ENCODE results near the gene FAM98A. TPM values are rescaled to one million over a fixed set of nuclear protein-coding genes. Genes with fewer than 3 reads are reported as not detected.
A peak's percentile ranks its signal among the peaks of the same experiment; 100 is the strongest.

FAM98A gene
- total and polyA plus RNA-seq, 4 donors: 6.8 to 58.1 (median 33.7) TPM

GRCh38 chr2:33586766-33587165 is 12.3 kb downstream of the FAM98A start (continued):
- TF ChIP-seq CTCF (IDR thresholded peaks at IDR 0.05; ENCODE audit: low read depth, low read length, missing input control) (no peak), SP1 (IDR thresholded peaks at IDR 0.05) (no peak), RXRA (IDR thresholded peaks at IDR 0.05) (no peak)

DNA sequence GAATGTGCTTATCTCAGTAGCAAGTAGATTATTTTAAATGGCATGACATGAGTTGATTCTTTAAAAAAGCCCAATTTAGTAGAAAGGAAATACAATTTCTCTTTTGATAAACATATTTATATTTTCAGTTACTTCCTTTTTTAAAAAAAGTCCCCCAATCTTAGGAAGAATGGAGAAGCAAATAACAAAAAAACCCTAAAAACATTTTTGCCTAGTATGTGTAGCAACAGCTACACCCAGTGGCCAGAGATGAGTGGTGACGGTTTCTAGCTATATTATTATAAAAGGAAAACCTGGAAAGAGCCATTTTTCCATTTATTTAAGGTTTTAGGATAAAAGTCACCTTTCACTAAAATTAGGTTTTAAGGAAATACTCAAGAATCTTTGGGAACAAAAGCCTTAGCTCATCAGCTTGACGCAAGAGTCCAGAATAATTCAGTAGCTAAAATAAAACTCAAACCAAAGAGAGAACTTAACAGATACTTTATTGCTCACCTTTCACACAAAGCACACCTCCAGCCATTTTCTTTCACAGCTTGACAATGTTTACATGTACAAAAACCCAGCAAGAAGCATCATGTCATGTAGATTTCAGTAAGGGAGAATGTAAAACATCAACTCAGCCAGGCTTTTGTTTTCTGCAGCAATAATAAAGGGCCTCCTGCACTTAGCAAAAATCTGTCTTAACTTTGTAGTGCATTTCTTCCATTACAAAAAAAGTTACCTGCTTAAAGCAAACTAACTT is 15.7 kb downstream of the FAM98A start:
- 35% methylated on average over 2 of the region's 2 CpGs for WGBS

DNA sequence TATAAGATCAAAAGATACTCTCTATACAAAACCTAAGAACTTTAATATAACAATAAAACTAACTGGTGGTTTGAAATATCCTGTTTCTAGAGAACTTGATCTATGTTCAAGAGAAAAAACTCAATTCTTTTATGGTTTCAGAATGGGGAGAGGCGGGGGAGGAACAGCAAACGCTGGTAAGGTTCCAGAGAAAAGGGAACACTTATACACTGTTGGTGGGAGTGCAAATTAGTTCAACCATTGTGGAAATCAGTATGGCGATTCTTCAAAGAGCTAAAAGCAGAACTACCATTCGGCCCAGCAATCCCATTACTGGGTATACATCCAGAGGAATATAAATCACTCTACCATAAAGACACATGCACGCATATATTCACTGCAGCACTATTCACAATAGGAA is 17.2 kb downstream of the FAM98A start:
- H3K9me3 ChIP-seq (ENCODE audit: control insufficient read depth in 4 of 4, low read length in 3 of 4): no peaks in the 10 kb centered on the region
- H3K27ac ChIP-seq (ENCODE audit: low read depth in 1 of 2, low read length in 2 of 2): no peak overlapping the region
- WGBS: 81% methylated on average over 5 of the region's 5 CpGs
- peaks cover 10 to 19% (median 18%) of the 10 kb centered on the region in 4 donors for H3K36me3 ChIP-seq (ENCODE audit: control insufficient read depth in 4 of 4, insufficient read depth in 3 of 4, low read depth in 1 of 4, low read length in 3 of 4)
- H3K27me3 ChIP-seq (ENCODE audit: control insufficient read depth in 4 of 4, insufficient read depth in 4 of 4, low read length in 3 of 4): no peaks in the 10 kb centered on the region
- no peak for DNase-seq (ENCODE audit: low spot score)
- H3K4me3 ChIP-seq (ENCODE audit: low read depth in 1 of 3, low read length in 3 of 3): no peak overlapping the region
- no peaks in the 10 kb centered on the region for H3K4me1 ChIP-seq (ENCODE audit: control insufficient read depth in 4 of 4, insufficient read depth in 4 of 4, low read length in 3 of 4)
- TF ChIP-seq EGR1 (IDR thresholded peaks at IDR 0.05; ENCODE audit: low read depth in 2 of 2): no peak
- TF ChIP-seq SP1 (IDR thresholded peaks at IDR 0.05): no peak
- TF ChIP-seq, protein P1, sequence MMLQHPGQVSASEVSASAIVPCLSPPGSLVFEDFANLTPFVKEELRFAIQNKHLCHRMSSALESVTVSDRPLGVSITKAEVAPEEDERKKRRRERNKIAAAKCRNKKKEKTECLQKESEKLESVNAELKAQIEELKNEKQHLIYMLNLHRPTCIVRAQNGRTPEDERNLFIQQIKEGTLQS (IDR thresholded peaks at IDR 0.05): no peak
- no peak for TF ChIP-seq JUND (IDR thresholded peaks at IDR 0.05)
- no peak for TF ChIP-seq HNF4A (conservative IDR thresholded peaks at IDR 0.05)
- H3K9ac ChIP-seq (ENCODE audit: low read depth in 1 of 2, low read length in 2 of 2): no peak overlapping the region

More for the DNA sequence above, 15.7 kb downstream of the FAM98A start:
- Histone ChIP-seq H3K9ac (ENCODE audit: low read depth in 1 of 2, low read length in 2 of 2) (no peak overlapping the region), H3K36me3 (ENCODE audit: control insufficient read depth in 4 of 4, insufficient read depth in 3 of 4, low read depth in 1 of 4, low read length in 3 of 4) (peaks cover 10 to 25% (median 19%) of the 10 kb centered on the region in 4 donors), H3K4me3 (ENCODE audit: low read depth in 1 of 3, low read length in 3 of 3) (no peak overlapping the region), H3K4me1 (ENCODE audit: control insufficient read depth in 4 of 4, insufficient read depth in 4 of 4, low read length in 3 of 4) (no peaks in the 10 kb centered on the region), H3K9me3 (ENCODE audit: control insufficient read depth in 4 of 4, low read length in 3 of 4) (no peaks in the 10 kb centered on the region), H3K27ac (ENCODE audit: low read depth in 1 of 2, low read length in 2 of 2) (no peak overlapping the region), H3K27me3 (ENCODE audit: control insufficient read depth in 4 of 4, insufficient read depth in 4 of 4, low read length in 3 of 4) (no peaks in the 10 kb centered on the region)
- DNase-seq (ENCODE audit: low spot score): no peak
- TF ChIP-seq NR2F2 (IDR thresholded peaks at IDR 0.05) (peak; percentile 15), SP1 (IDR thresholded peaks at IDR 0.05) (no peak), TAF1 (conservative IDR thresholded peaks at IDR 0.05) (no peak), RAD21 (IDR thresholded peaks at IDR 0.05) (peak; percentile 92 to 96), CTCF (IDR thresholded peaks at IDR 0.05; ENCODE audit: low read depth, low read length, missing input control) (peak; percentile 79), EGR1 (IDR thresholded peaks at IDR 0.05; ENCODE audit: low read depth in 2 of 2) (no peak)

DNA sequence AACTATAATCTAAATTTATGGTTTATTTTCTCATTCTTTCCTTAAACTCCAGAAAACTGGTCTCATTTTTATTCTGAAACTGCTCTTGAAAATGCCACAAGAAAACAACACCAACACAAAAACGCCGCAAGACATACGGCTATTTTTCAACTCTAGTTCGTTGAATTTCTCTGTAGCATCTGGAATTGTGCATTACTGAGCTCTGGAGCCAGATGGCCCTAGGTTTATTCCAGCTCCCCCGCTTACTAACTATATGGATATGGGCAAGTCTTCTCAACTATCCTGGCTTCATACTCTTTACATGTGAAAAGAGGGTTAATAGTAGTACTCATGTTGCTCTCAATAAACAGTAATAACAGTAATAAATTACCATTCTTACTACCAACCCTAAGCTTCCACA is 19.9 kb downstream of the FAM98A start:
- H3K27ac ChIP-seq (ENCODE audit: low read depth in 1 of 2, low read length in 2 of 2): no peak overlapping the region
- 93% methylated on average over 5 of the region's 5 CpGs for WGBS
- DNase-seq (ENCODE audit: low spot score): no peak
- no peaks in the 10 kb centered on the region for H3K9me3 ChIP-seq (ENCODE audit: control insufficient read depth in 4 of 4, low read length in 3 of 4)
- H3K9ac ChIP-seq (ENCODE audit: low read depth in 1 of 2, low read length in 2 of 2): no peak overlapping the region
- H3K27me3 ChIP-seq (ENCODE audit: control insufficient read depth in 4 of 4, insufficient read depth in 4 of 4, low read length in 3 of 4): no peaks in the 10 kb centered on the region
- peaks cover 0 to 5% (median 2%) of the 10 kb centered on the region in 4 donors for H3K36me3 ChIP-seq (ENCODE audit: control insufficient read depth in 4 of 4, insufficient read depth in 3 of 4, low read depth in 1 of 4, low read length in 3 of 4)
- no peaks in the 10 kb centered on the region for H3K4me1 ChIP-seq (ENCODE audit: control insufficient read depth in 4 of 4, insufficient read depth in 4 of 4, low read length in 3 of 4)
- no peak overlapping the region for H3K4me3 ChIP-seq (ENCODE audit: low read depth in 1 of 3, low read length in 3 of 3)
- TF ChIP-seq GABPA (IDR thresholded peaks at IDR 0.05 in 1 of 2, conservative IDR thresholded peaks at IDR 0.05 in 1 of 2): no peak
- TF ChIP-seq, protein P2, sequence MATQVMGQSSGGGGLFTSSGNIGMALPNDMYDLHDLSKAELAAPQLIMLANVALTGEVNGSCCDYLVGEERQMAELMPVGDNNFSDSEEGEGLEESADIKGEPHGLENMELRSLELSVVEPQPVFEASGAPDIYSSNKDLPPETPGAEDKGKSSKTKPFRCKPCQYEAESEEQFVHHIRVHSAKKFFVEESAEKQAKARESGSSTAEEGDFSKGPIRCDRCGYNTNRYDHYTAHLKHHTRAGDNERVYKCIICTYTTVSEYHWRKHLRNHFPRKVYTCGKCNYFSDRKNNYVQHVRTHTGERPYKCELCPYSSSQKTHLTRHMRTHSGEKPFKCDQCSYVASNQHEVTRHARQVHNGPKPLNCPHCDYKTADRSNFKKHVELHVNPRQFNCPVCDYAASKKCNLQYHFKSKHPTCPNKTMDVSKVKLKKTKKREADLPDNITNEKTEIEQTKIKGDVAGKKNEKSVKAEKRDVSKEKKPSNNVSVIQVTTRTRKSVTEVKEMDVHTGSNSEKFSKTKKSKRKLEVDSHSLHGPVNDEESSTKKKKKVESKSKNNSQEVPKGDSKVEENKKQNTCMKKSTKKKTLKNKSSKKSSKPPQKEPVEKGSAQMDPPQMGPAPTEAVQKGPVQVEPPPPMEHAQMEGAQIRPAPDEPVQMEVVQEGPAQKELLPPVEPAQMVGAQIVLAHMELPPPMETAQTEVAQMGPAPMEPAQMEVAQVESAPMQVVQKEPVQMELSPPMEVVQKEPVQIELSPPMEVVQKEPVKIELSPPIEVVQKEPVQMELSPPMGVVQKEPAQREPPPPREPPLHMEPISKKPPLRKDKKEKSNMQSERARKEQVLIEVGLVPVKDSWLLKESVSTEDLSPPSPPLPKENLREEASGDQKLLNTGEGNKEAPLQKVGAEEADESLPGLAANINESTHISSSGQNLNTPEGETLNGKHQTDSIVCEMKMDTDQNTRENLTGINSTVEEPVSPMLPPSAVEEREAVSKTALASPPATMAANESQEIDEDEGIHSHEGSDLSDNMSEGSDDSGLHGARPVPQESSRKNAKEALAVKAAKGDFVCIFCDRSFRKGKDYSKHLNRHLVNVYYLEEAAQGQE (IDR thresholded peaks at IDR 0.05): no peak
- TF ChIP-seq, protein P3, sequence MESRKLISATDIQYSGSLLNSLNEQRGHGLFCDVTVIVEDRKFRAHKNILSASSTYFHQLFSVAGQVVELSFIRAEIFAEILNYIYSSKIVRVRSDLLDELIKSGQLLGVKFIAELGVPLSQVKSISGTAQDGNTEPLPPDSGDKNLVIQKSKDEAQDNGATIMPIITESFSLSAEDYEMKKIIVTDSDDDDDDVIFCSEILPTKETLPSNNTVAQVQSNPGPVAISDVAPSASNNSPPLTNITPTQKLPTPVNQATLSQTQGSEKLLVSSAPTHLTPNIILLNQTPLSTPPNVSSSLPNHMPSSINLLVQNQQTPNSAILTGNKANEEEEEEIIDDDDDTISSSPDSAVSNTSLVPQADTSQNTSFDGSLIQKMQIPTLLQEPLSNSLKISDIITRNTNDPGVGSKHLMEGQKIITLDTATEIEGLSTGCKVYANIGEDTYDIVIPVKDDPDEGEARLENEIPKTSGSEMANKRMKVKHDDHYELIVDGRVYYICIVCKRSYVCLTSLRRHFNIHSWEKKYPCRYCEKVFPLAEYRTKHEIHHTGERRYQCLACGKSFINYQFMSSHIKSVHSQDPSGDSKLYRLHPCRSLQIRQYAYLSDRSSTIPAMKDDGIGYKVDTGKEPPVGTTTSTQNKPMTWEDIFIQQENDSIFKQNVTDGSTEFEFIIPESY (IDR thresholded peaks at IDR 0.05): no peak
- no peak for TF ChIP-seq FOXA2 (IDR thresholded peaks at IDR 0.05)
- no peak for TF ChIP-seq RXRA (IDR thresholded peaks at IDR 0.05)
- TF ChIP-seq SP1 (IDR thresholded peaks at IDR 0.05): no peak
- TF ChIP-seq TAF1 (conservative IDR thresholded peaks at IDR 0.05): no peak
- TF ChIP-seq JUND (IDR thresholded peaks at IDR 0.05): no peak

Measured in liver (tissue), 9 donors.